GM12875 (cell line): ENCODE measurements around the gene NRL.

Experiments used
- H3K4me3 ChIP-seq: one replicate; pipeline ENCODE4 v1.5.1; 2011; ENCODE audit warnings: low read depth, low read length, control low read depth
- TF ChIP-seq, protein P1 (sequence below): IDR thresholded peaks from 2 replicates; pipeline ENCODE4 v1.5.1; 2011; ENCODE audit warnings: low read depth, mild to moderate bottlenecking, control low read depth, inconsistent platforms, low read length, moderate library complexity, borderline replicate concordance; ENCODE audit not compliant: insufficient read depth

Gene NRL

DNA sequence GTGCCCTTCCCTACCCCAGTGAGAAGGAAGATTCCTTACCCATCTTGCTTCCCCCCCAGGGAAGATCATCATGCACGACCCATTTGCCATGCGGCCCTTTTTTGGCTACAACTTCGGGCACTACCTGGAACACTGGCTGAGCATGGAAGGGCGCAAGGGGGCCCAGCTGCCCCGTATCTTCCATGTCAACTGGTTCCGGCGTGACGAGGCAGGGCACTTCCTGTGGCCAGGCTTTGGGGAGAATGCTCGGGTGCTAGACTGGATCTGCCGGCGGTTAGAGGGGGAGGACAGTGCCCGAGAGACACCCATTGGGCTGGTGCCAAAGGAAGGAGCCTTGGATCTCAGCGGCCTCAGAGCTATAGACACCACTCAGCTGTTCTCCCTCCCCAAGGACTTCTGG is 11.3 kb downstream of the NRL start:
- H3K4me3 ChIP-seq, result no peak overlapping the region
- TF ChIP-seq, protein P1, sequence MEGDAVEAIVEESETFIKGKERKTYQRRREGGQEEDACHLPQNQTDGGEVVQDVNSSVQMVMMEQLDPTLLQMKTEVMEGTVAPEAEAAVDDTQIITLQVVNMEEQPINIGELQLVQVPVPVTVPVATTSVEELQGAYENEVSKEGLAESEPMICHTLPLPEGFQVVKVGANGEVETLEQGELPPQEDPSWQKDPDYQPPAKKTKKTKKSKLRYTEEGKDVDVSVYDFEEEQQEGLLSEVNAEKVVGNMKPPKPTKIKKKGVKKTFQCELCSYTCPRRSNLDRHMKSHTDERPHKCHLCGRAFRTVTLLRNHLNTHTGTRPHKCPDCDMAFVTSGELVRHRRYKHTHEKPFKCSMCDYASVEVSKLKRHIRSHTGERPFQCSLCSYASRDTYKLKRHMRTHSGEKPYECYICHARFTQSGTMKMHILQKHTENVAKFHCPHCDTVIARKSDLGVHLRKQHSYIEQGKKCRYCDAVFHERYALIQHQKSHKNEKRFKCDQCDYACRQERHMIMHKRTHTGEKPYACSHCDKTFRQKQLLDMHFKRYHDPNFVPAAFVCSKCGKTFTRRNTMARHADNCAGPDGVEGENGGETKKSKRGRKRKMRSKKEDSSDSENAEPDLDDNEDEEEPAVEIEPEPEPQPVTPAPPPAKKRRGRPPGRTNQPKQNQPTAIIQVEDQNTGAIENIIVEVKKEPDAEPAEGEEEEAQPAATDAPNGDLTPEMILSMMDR, result no peak

DNA sequence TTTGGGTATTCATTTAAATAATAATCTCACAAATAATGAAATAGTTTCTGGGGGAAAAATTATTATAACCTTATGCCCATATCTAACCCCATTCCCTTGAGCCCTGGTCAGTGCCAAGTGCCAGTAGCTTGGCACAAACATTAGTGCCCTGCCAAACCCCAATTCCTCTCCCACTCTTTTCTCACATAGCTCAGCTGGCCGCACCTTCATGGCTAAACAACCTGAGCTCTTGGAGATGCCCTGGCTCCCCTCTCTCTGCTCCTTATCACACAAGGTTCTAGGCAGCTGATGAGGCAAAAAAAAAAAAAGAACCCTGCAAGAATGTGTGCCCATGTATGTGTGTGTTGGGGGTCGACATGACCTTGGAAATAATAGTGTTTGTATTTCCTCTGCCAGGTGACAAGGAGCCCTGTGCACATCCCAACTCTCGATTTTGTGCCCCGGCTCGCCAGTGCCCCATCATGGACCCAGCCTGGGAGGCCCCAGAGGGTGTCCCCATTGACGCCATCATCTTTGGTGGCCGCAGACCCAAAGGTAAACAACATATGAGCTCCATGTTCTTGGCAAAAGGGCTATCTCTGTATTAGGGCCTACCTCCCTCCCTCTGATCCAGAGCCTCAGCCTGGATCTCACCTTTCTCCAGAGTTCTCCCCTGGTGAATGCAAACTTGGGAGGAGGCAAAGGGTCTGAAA is 12.2 kb downstream of the NRL start:
- TF ChIP-seq, protein P1, result no peak
- H3K4me3 ChIP-seq, result no peak overlapping the region

DNA sequence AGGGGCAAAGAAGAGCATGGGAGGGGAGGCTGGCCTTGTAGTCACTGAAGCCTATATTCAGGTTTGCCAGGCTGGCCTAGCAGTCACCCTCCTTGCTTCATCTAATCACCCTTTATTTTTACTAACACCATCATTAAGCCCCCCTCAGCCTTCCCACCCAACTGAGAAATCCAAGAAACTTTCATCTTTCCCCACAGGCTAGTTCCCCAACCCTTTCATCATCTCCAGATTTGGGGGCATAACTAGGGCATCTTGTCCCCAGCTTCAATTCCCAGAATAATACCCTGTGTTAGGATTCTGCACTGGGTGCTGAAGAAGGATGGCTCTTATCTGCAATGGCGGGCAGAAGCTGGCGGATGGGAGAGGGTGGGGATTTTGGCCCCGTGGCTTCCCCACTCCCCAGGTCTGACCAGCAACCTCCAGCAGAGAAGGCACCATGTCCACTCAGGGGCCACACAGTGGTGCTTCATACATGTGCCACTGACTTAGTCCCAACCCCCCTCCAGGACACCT is 13.7 kb downstream of the NRL start:
- no peak overlapping the region for H3K4me3 ChIP-seq
- TF ChIP-seq, protein P1, result no peak

DNA sequence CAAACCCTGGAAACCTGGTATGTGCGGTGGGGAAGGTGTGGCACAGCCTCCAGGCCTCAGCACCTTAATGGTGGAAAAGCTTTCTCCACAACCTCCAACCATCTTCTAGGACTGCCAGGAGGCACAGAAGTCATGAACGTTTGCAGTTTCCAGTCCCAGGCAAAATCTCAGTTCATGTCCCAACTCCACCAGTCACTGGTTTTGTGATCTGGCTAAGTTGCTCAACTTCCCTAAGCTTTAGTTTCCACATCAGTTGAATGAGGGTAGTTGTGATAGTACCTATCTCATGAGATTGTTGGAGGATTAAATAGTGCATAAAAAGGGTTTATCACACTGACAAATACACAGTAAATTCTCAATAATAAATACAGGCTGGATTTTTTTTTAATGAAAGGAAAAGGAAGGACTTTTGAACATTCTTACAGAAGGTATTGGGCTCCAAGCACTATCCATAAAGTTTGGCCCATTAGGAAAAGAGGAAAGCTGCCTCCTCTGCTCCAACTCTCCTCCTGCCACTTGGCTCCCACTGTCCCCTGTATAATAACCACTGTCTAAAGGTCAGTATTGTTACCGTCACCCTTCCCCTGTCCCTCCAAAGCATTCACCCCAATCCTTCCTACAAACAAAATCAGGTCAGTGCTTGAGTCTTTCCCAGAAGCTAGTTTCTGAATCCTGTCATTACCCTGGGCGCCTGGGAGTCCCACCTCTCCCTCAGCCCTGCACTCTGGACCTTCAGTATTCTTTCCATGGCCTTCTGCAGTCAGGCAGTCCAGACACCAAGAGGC is 14.4 kb downstream of the NRL start:
- TF ChIP-seq, protein P1, result no peak

DNA sequence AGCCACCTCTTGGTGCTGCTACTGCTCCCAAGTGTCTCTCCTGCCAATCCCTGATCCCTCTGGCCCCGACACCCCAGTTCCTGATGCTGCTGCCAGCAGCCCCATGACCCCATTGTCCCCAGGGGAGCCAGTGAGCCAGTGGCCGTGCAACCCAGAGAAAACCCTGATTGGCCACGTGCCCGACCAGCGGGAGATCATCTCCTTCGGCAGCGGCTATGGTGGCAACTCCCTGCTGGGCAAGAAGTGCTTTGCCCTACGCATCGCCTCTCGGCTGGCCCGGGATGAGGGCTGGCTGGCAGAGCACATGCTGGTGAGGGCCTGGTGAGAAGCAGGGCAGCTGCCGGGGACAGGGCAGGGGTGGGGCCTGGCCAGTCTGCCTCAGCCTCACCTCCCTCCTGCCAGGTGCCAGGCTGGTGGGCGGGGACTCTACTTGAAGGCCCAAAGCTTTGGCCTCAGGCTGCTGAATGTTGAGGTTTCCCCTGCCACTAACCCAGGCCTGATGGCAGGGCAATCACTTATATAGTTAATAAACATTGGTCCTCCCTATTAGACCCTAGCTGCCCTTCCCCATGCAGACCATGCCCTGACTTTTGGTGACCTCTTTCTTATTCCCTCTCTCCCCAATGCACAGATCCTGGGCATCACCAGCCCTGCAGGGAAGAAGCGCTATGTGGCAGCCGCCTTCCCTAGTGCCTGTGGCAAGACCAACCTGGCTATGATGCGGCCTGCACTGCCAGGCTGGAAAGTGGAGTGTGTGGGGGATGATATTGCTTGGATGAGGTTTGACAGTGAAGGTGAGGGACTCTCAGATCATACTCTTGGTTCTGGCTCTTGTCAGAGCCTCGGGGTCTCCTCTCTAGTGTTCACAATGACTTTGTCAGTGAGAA is 15.6 kb downstream of the NRL start:
- no peak overlapping the region for H3K4me3 ChIP-seq
- TF ChIP-seq, protein P1, result no peak

More for the DNA sequence above, 14.4 kb downstream of the NRL start:
- H3K4me3 ChIP-seq, result no peak overlapping the region

DNA sequence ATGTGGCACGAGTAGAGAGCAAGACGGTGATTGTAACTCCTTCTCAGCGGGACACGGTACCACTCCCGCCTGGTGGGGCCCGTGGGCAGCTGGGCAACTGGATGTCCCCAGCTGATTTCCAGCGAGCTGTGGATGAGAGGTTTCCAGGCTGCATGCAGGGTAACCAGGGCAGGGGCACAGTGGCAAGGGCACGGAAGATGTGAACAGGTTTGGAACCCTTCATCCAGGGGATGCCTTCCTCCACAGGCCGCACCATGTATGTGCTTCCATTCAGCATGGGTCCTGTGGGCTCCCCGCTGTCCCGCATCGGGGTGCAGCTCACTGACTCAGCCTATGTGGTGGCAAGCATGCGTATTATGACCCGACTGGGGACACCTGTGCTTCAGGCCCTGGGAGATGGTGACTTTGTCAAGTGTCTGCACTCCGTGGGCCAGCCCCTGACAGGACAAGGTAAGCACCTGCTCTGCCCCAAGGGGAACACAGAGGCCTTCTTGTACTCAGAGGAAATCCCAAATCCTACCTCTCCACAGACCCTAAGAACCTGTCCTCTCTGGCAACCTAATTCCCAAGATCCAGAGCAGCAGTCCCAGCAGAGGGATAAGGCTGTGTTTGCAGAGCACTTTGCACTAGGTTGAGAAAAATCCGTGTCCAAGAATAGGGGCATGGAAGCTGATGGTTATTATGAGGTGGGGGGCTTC is 16.4 kb downstream of the NRL start:
- TF ChIP-seq, protein P1, result no peak
- no peak overlapping the region for H3K4me3 ChIP-seq
